GM21576 (cell line): ENCODE data around the gene ZSCAN4.

ENCODE experiments used
- ATAC-seq: cut with Tn5 transposase; IDR thresholded peaks from one replicate; pipeline ENCODE4 v1.9.1; 2021; ENCODE audit warnings: mild to moderate bottlenecking, moderate library complexity; ENCODE audit not compliant: unreplicated experiment

The ZSCAN4 gene

DNA sequence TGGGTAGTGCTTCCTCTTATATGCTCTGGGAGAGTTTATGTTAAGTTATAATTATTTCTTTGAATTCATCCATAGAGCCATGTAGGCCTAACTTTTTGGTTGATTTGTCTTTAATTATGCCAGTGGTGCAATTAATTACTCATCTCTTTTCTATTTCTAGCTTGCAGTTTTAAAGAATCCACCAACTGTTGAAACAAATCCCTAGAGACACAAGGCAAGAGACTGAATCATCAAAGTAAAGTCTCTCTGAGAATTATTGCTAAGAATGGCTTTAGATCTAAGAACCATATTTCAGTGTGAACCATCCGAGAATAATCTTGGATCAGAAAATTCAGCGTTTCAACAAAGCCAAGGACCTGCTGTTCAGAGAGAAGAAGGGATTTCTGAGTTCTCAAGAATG is 7.1 kb downstream of the ZSCAN4 start:
- ATAC-seq: no peak

- no peak for ATAC-seq
Measured at GRCh38 chr19:57682226-57682766, 13.6 kb downstream of the ZSCAN4 start.

- no peak for ATAC-seq
Measured at GRCh38 chr19:57686727-57687126, 18.0 kb downstream of the ZSCAN4 start.

- no peak for ATAC-seq
Measured at GRCh38 chr19:57687363-57688010, 18.8 kb downstream of the ZSCAN4 start.

GRCh38 chr19:57688011-57688763 is 19.5 kb downstream of the ZSCAN4 start:
- no peak for ATAC-seq

GRCh38 chr19:57689750-57690149 is 21.0 kb downstream of the ZSCAN4 start:
- no peak for ATAC-seq

GRCh38 chr19:57701625-57702024 is 32.9 kb downstream of the ZSCAN4 start:
- ATAC-seq: no peak

DNA sequence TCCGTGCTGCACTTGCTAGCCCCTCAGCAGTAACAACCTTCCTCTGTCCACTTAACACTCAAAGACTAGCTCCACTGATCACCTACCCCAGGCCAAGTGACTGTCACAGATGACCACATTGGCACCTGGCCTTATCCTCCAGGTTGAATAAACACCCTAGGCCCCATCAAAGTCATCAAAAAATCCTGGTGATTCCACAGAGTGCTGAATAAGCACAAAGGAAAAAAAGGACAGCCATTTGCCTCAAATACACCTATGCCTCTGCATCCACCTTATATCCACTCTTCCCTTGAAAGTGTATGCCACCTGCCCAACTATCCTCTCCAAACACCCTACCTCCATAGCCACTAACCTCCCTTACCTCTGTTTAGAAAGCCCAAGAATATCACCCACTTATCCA is 37.6 kb downstream of the ZSCAN4 start:
- ATAC-seq: no peak

GRCh38 chr19:57708641-57709361 is 40.1 kb downstream of the ZSCAN4 start, which contains the start of gene ZNF154:
Gene ZNF154 (minus strand): TSS chr19:57709204. CDS start chr19:57708971, 233 bp downstream.
- no peak for ATAC-seq

GRCh38 chr19:57709616-57710015 is 40.9 kb downstream of the ZSCAN4 start:
- ATAC-seq: no peak

DNA sequence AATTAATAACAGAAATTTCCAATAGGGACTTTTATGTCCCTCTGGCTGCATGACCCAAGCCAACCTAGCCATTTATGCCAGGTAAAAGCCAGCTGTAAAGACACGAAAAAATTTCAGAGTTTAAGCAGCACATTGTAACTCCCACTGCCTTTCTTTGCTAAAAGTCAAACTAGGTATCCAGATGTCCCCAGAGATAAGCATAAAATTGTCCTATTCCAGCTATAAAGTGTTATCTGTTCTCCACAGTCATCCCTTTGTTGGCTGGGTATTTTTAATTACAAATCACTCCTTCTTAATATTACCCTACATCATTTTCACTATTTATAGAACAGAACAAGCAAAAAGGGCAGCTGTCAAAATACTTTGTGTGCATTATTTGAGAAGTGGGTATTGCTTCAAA is 43.5 kb downstream of the ZSCAN4 start:
- ATAC-seq: no peak

- no peak for ATAC-seq
Measured at GRCh38 chr19:57719424-57719823, 50.7 kb downstream of the ZSCAN4 start.

DNA sequence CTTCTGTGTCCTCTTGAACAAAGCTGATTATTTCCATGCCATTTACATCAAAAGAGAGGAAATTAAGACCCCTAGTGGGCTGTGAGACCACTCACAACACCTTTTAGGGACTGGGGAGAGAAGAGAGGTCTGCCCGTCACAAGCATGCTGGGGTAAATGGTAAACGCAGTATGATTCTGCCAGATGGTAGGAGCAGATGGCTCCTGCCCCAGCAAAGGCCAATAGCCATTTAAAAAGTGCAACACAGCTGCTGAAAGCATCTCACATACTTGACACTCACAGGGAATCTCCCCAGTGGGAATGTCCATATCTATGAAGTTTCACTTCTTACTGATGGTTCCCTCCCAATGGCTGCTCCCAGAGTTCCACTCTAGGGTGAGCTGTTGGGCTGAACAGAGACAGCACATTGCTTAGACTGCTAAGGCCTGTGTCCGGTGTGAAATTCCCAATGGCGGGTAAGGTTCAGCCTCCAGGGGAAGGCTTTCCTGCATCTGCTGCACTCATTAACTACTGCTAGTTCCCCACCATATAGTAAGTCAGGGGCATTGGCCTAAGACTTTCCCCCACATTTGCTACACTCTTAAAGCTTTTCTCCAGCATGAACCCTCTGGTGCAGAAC is 51.3 kb downstream of the ZSCAN4 start:
- no peak for ATAC-seq

DNA sequence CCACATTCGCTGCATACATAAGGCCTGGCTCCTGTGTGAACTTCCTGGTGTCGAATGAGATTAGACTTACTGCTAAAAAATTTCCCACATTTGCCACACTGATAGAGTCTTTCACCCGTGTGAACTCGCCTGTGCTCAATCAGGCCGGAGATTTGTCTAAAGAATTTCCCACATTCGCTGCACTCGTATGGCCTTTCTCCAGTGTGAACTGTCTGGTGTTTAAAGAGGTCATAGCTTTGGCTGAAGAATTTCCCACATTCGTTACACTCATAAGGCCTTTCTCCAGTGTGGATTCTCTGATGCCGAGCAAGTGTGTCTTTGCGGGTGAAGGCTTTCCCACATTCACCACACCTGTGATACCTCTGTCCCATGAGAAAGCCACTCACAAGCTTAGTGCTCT is 52.1 kb downstream of the ZSCAN4 start:
- ATAC-seq: no peak
